NCI-H345 (cell line): Measurements from ENCODE around the gene PRR35.
A peak's percentile ranks its signal among the peaks of the same experiment; 100 is the strongest.

Experiments
- DNase-seq: peaks from one replicate; lab custom pipeline; 2025; lab: John Stamatoyannopoulos, UW

The PRR35 gene

GRCh38 chr16:560204-560700 is at the start of gene PRR35:
Gene PRR35, plus strand, starts transcription at chr16:560394. Its CDS starts 2,901 bp downstream, at chr16:563295.
- no peak for DNase-seq

- no peak for DNase-seq
Measured at GRCh38 chr16:512802-513201, 47.4 kb upstream of the PRR35 start.

- no peak for DNase-seq
Measured at GRCh38 chr16:513950-514349, 46.2 kb upstream of the PRR35 start.

- DNase-seq, result no peak
Measured at GRCh38 chr16:515175-515938, 44.8 kb upstream of the PRR35 start.

- DNase-seq, result no peak
Measured at GRCh38 chr16:515939-516226, 44.3 kb upstream of the PRR35 start.

GRCh38 chr16:516301-516700 is 43.9 kb upstream of the PRR35 start:
- DNase-seq, result no peak

- no peak for DNase-seq
Measured at GRCh38 chr16:518858-519257, 41.3 kb upstream of the PRR35 start.

GRCh38 chr16:519425-519824 is 40.8 kb upstream of the PRR35 start:
- no peak for DNase-seq

- no peak for DNase-seq
Measured at GRCh38 chr16:519841-520687, 40.1 kb upstream of the PRR35 start.

GRCh38 chr16:520847-521246 is 39.3 kb upstream of the PRR35 start:
- DNase-seq, result no peak

- DNase-seq, result no peak
Measured at GRCh38 chr16:521381-522210, 38.6 kb upstream of the PRR35 start.

GRCh38 chr16:522320-523096 is 37.7 kb upstream of the PRR35 start:
- DNase-seq, result no peak

- no peak for DNase-seq
Measured at GRCh38 chr16:523097-523741, 37.0 kb upstream of the PRR35 start.

- DNase-seq, result no peak
Measured at GRCh38 chr16:524274-525040, 35.7 kb upstream of the PRR35 start.

GRCh38 chr16:525123-525519 is 35.1 kb upstream of the PRR35 start:
- DNase-seq, result no peak

- DNase-seq, result no peak
Measured at GRCh38 chr16:525520-526180, 34.5 kb upstream of the PRR35 start.

- DNase-seq, result peak; percentile 26
Measured at GRCh38 chr16:526181-527014, 33.8 kb upstream of the PRR35 start.

- peak; percentile 93 for DNase-seq
Measured at GRCh38 chr16:527015-527903, 32.9 kb upstream of the PRR35 start, which contains the start of gene CAPN15. Gene CAPN15, plus strand, starts transcription at chr16:527712. Its CDS starts 19,127 bp downstream, at chr16:546839.
